ENCODE results near the gene PPIL4.

PPIL4 gene

DNA sequence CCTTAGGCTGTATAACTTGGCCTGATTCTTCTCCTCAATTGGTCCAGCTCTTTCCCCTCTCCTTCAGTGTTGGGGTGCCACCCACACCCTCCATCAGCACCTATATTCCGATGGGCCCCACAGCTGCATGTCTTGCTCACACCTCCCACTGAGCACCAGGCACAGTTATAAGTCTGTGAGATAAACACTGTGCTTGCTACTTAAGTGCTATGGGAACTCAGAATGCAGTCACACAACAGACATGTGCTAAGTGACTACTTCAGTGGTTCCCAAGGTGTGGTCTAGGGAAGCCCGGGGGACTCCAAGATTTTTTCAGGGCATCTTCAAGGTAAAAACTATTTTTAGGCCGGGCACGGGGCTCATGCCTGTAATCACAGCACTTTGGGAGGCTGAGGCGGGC lies 68.3 kb downstream of the PPIL4 start:
- no peak overlapping the region for H3K4me3 ChIP-seq (ENCODE audit: insufficient read depth, low read depth, low read length, poor library complexity, severe bottlenecking)
- no peaks in the 10 kb centered on the region for H3K9me3 ChIP-seq (ENCODE audit: control insufficient read depth, low read length)
- peaks cover 64% of the 10 kb centered on the region for H3K4me1 ChIP-seq (ENCODE audit: control insufficient read depth, insufficient read depth, low read length, poor library complexity, severe bottlenecking)
- no peak for DNase-seq
- H3K27ac ChIP-seq (ENCODE audit: insufficient read depth, low read length, poor library complexity, severe bottlenecking), result no peak overlapping the region
- H3K36me3 ChIP-seq (ENCODE audit: control insufficient read depth, insufficient read depth, low read length), result peaks cover 14% of the 10 kb centered on the region
- H3K27me3 ChIP-seq (replicated peaks; ENCODE audit: control insufficient read depth, insufficient read depth, low read length, poor library complexity, severe bottlenecking), result no peaks in the 10 kb centered on the region

- Histone ChIP-seq H3K9me3 (ENCODE audit: control insufficient read depth, low read length) (no peaks in the 10 kb centered on the region), H3K36me3 (ENCODE audit: control insufficient read depth, insufficient read depth, low read length) (peaks cover 20% of the 10 kb centered on the region), H3K4me1 (ENCODE audit: control insufficient read depth, insufficient read depth, low read length, poor library complexity, severe bottlenecking) (peaks cover 67% of the 10 kb centered on the region), H3K4me3 (ENCODE audit: insufficient read depth, low read depth, low read length, poor library complexity, severe bottlenecking) (no peak overlapping the region), H3K27me3 (replicated peaks; ENCODE audit: control insufficient read depth, insufficient read depth, low read length, poor library complexity, severe bottlenecking) (no peaks in the 10 kb centered on the region), H3K27ac (ENCODE audit: insufficient read depth, low read length, poor library complexity, severe bottlenecking) (no peak overlapping the region)
- DNase-seq, result no peak
These were observed 68.9 kb downstream of the PPIL4 start for GRCh38 chr6:149476789-149477455.

DNA sequence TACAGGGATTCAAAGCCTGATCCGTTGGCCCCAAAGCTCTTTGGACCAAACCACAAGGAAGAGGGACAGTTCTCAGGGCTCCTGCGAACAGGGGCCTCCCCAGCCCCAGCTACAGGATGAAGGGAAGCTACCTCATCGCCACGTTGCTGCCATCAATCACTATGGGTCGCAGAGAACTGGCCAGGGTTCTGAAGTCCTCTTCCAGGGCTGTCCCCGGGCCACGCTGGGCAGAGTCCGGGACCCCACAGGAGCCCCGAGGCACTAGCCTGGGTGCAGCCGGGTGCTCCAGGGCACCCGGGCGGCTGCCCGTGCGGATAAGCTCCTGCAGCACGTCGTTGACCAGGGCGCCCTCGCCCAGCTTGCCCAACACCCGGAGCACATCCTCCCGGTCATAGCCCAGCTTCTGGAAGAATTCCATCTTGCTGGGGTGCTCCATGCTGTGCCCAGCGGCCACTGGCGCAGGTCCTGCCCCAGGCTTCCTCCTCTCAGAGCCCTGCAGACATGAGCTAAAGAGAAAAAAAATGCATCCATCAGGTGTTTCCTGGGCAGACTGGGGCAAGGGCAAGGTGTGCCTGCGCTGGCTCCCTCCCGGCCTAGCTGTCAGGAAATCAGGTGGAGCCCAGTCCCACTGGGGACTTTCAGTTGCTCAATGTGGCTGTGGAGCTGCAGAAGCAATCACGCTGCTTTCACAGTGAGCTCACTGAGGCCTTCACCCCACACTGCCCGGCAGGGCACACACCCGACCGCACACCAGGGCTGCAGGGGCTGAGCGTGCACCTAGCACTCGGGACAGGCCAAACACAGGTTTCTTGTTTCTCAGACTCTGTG lies 71.5 kb downstream of the PPIL4 start:
- H3K27ac ChIP-seq (ENCODE audit: insufficient read depth, low read length, poor library complexity, severe bottlenecking), result peak overlapping the region; percentile 54

GRCh38 chr6:149473080-149474052 lies 72.5 kb downstream of the PPIL4 start:
- Histone ChIP-seq H3K27ac (ENCODE audit: insufficient read depth, low read length, poor library complexity, severe bottlenecking) (peak overlapping the region; percentile 61), H3K9me3 (ENCODE audit: control insufficient read depth, low read length) (no peaks in the 10 kb centered on the region), H3K4me3 (ENCODE audit: insufficient read depth, low read depth, low read length, poor library complexity, severe bottlenecking) (no peak overlapping the region), H3K4me1 (ENCODE audit: control insufficient read depth, insufficient read depth, low read length, poor library complexity, severe bottlenecking) (peaks cover 59% of the 10 kb centered on the region), H3K27me3 (replicated peaks; ENCODE audit: control insufficient read depth, insufficient read depth, low read length, poor library complexity, severe bottlenecking) (no peaks in the 10 kb centered on the region), H3K36me3 (ENCODE audit: control insufficient read depth, insufficient read depth, low read length) (peaks cover 34% of the 10 kb centered on the region)
- no peak for DNase-seq

More for the DNA sequence above, 71.5 kb downstream of the PPIL4 start:
- peaks cover 58% of the 10 kb centered on the region for H3K4me1 ChIP-seq (ENCODE audit: control insufficient read depth, insufficient read depth, low read length, poor library complexity, severe bottlenecking)
- H3K36me3 ChIP-seq (ENCODE audit: control insufficient read depth, insufficient read depth, low read length), result peaks cover 37% of the 10 kb centered on the region
- no peak overlapping the region for H3K4me3 ChIP-seq (ENCODE audit: insufficient read depth, low read depth, low read length, poor library complexity, severe bottlenecking)
- no peaks in the 10 kb centered on the region for H3K27me3 ChIP-seq (replicated peaks; ENCODE audit: control insufficient read depth, insufficient read depth, low read length, poor library complexity, severe bottlenecking)
- no peaks in the 10 kb centered on the region for H3K9me3 ChIP-seq (ENCODE audit: control insufficient read depth, low read length)
- DNase-seq, result no peak

GRCh38 chr6:149472241-149472640 lies 73.6 kb downstream of the PPIL4 start:
- Histone ChIP-seq H3K36me3 (ENCODE audit: control insufficient read depth, insufficient read depth, low read length) (peaks cover 39% of the 10 kb centered on the region), H3K27ac (ENCODE audit: insufficient read depth, low read length, poor library complexity, severe bottlenecking) (peak overlapping the region; percentile 61), H3K4me1 (ENCODE audit: control insufficient read depth, insufficient read depth, low read length, poor library complexity, severe bottlenecking) (peaks cover 56% of the 10 kb centered on the region), H3K4me3 (ENCODE audit: insufficient read depth, low read depth, low read length, poor library complexity, severe bottlenecking) (no peak overlapping the region), H3K9me3 (ENCODE audit: control insufficient read depth, low read length) (no peaks in the 10 kb centered on the region), H3K27me3 (replicated peaks; ENCODE audit: control insufficient read depth, insufficient read depth, low read length, poor library complexity, severe bottlenecking) (no peaks in the 10 kb centered on the region)
- DNase-seq, result no peak

- Histone ChIP-seq H3K4me3 (ENCODE audit: insufficient read depth, low read depth, low read length, poor library complexity, severe bottlenecking) (no peak overlapping the region), H3K4me1 (ENCODE audit: control insufficient read depth, insufficient read depth, low read length, poor library complexity, severe bottlenecking) (peaks cover 52% of the 10 kb centered on the region), H3K27ac (ENCODE audit: insufficient read depth, low read length, poor library complexity, severe bottlenecking) (peak overlapping the region; percentile 61), H3K36me3 (ENCODE audit: control insufficient read depth, insufficient read depth, low read length) (peaks cover 39% of the 10 kb centered on the region), H3K27me3 (replicated peaks; ENCODE audit: control insufficient read depth, insufficient read depth, low read length, poor library complexity, severe bottlenecking) (no peaks in the 10 kb centered on the region), H3K9me3 (ENCODE audit: control insufficient read depth, low read length) (no peaks in the 10 kb centered on the region)
- no peak for DNase-seq
These were observed 74.0 kb downstream of the PPIL4 start for GRCh38 chr6:149471801-149472200.

GRCh38 chr6:149470948-149471347 lies 74.9 kb downstream of the PPIL4 start:
- H3K27ac ChIP-seq (ENCODE audit: insufficient read depth, low read length, poor library complexity, severe bottlenecking), result peak overlapping the region; percentile 61
- H3K4me3 ChIP-seq (ENCODE audit: insufficient read depth, low read depth, low read length, poor library complexity, severe bottlenecking), result no peak overlapping the region
- peaks cover 52% of the 10 kb centered on the region for H3K4me1 ChIP-seq (ENCODE audit: control insufficient read depth, insufficient read depth, low read length, poor library complexity, severe bottlenecking)
- H3K27me3 ChIP-seq (replicated peaks; ENCODE audit: control insufficient read depth, insufficient read depth, low read length, poor library complexity, severe bottlenecking), result no peaks in the 10 kb centered on the region
- H3K36me3 ChIP-seq (ENCODE audit: control insufficient read depth, insufficient read depth, low read length), result peaks cover 42% of the 10 kb centered on the region
- no peaks in the 10 kb centered on the region for H3K9me3 ChIP-seq (ENCODE audit: control insufficient read depth, low read length)
- DNase-seq, result no peak

- Histone ChIP-seq H3K27ac (ENCODE audit: insufficient read depth, low read length, poor library complexity, severe bottlenecking) (peak overlapping the region; percentile 9), H3K36me3 (ENCODE audit: control insufficient read depth, insufficient read depth, low read length) (peaks cover 57% of the 10 kb centered on the region), H3K27me3 (replicated peaks; ENCODE audit: control insufficient read depth, insufficient read depth, low read length, poor library complexity, severe bottlenecking) (no peaks in the 10 kb centered on the region), H3K9me3 (ENCODE audit: control insufficient read depth, low read length) (no peaks in the 10 kb centered on the region), H3K4me1 (ENCODE audit: control insufficient read depth, insufficient read depth, low read length, poor library complexity, severe bottlenecking) (peaks cover 36% of the 10 kb centered on the region), H3K4me3 (ENCODE audit: insufficient read depth, low read depth, low read length, poor library complexity, severe bottlenecking) (no peak overlapping the region)
- DNase-seq, result no peak
These were observed 77.7 kb downstream of the PPIL4 start for GRCh38 chr6:149468179-149468578.

DNA sequence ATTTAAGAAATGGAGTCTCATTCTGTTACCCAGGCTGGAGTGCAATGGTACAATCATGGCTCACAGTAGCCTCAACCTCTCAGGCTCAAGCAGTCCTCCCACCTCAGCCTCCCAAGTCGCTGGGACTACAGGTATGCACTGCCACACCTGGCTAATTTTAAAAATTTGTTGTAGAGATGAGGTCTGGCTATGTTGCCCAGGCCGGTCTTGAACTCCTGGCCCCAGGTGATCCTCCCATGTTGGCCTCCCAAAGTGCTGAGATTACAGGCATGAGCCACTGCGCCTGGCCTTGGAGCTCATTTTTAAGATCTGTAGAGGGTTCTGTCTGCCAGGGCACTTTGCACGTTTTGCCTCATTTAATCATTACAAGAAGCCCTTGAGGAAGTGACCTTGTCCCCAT lies 78.6 kb downstream of the PPIL4 start:
- Histone ChIP-seq H3K4me3 (ENCODE audit: insufficient read depth, low read depth, low read length, poor library complexity, severe bottlenecking) (no peak overlapping the region), H3K27ac (ENCODE audit: insufficient read depth, low read length, poor library complexity, severe bottlenecking) (no peak overlapping the region), H3K4me1 (ENCODE audit: control insufficient read depth, insufficient read depth, low read length, poor library complexity, severe bottlenecking) (peaks cover 27% of the 10 kb centered on the region), H3K9me3 (ENCODE audit: control insufficient read depth, low read length) (no peaks in the 10 kb centered on the region), H3K36me3 (ENCODE audit: control insufficient read depth, insufficient read depth, low read length) (peaks cover 57% of the 10 kb centered on the region), H3K27me3 (replicated peaks; ENCODE audit: control insufficient read depth, insufficient read depth, low read length, poor library complexity, severe bottlenecking) (no peaks in the 10 kb centered on the region)
- DNase-seq, result no peak
